ENCODE data around the gene CYB561A3. TPM values are rescaled to one million over a fixed set of nuclear protein-coding genes. Genes with fewer than 3 reads are reported as not detected.

The CYB561A3 gene
- total and polyA plus RNA-seq, 2 experiments from 2014 or later = 9.8 to 30.8 TPM

- H3K9me2 ChIP-seq (ENCODE audit: insufficient read depth) = 0 out of 2 replicates have a peak, but pooled peaks cover 3% of the 10 kb centered on the region
- no peaks in the 10 kb centered on the region for H3F3A ChIP-seq (replicated peaks; ENCODE audit: low read depth)
- Mint-ChIP-seq H3K27me3 (ENCODE audit: insufficient read depth, low read depth, poor library complexity) (peaks cover 4% of the 10 kb centered on the region), H3K9me3 (peaks cover 15% of the 10 kb centered on the region), H3K36me3 (ENCODE audit: low read depth) (peaks cover 36% of the 10 kb centered on the region), H3K4me1 (no peaks in the 10 kb centered on the region), H3K4me3 (no peak overlapping the region), H3K27ac (no peak overlapping the region)
- peaks cover 16% of the 10 kb centered on the region; the same call in 1 of the 2 replicates for H3K36me3 ChIP-seq (ENCODE audit: insufficient read depth)
- no peak overlapping the region for H3K27ac ChIP-seq (ENCODE audit: low read depth)
- no peak for TF ChIP-seq NANOG (IDR thresholded peaks at IDR 0.05; ENCODE audit: borderline replicate concordance)
- no peaks in the 10 kb centered on the region for H3K27me3 ChIP-seq (ENCODE audit: insufficient read depth)
- no peak overlapping the region for H2AFZ ChIP-seq
- no peak overlapping the region for H3K4me3 ChIP-seq
- no peak for ATAC-seq
- H3K79me2 ChIP-seq (replicated peaks; ENCODE audit: insufficient read depth) = no peaks in the 10 kb centered on the region
- no peaks in the 10 kb centered on the region for H3K4me1 ChIP-seq (ENCODE audit: insufficient read depth)
- H4K20me1 ChIP-seq (replicated peaks; ENCODE audit: insufficient read depth) = no peaks in the 10 kb centered on the region
- no peak overlapping the region for H3K4me2 ChIP-seq
- DNase-seq (ENCODE audit: low spot score) = no peak
These were observed 17.1 kb upstream of the CYB561A3 start for GRCh38 chr11:61378713-61379313.

GRCh38 chr11:61377461-61378160 is 15.9 kb upstream of the CYB561A3 start:
- Mint-ChIP-seq H3K4me3 (no peak overlapping the region), H3K36me3 (ENCODE audit: low read depth) (peaks cover 46% of the 10 kb centered on the region), H3K27ac (no peak overlapping the region), H3K4me1 (no peaks in the 10 kb centered on the region), H3K9me3 (peaks cover 25% of the 10 kb centered on the region), H3K27me3 (ENCODE audit: insufficient read depth, low read depth, poor library complexity) (peaks cover 4% of the 10 kb centered on the region)
- Histone ChIP-seq H2AFZ (no peak overlapping the region), H3K9me2 (ENCODE audit: insufficient read depth) (0 out of 2 replicates have a peak, but pooled peaks cover 3% of the 10 kb centered on the region), H3K4me3 (no peak overlapping the region), H3K27me3 (ENCODE audit: insufficient read depth) (no peaks in the 10 kb centered on the region), H3K4me2 (no peak overlapping the region), H4K20me1 (replicated peaks; ENCODE audit: insufficient read depth) (no peaks in the 10 kb centered on the region), H3K36me3 (ENCODE audit: insufficient read depth) (peaks cover 25% of the 10 kb centered on the region; the same call in 1 of the 2 replicates), H3K27ac (ENCODE audit: low read depth) (no peak overlapping the region), H3K4me1 (ENCODE audit: insufficient read depth) (no peaks in the 10 kb centered on the region), H3K79me2 (replicated peaks; ENCODE audit: insufficient read depth) (no peaks in the 10 kb centered on the region), H3F3A (replicated peaks; ENCODE audit: low read depth) (no peaks in the 10 kb centered on the region)
- TF ChIP-seq CREB1 (CRISPR knock-in tag; IDR thresholded peaks at IDR 0.05; ENCODE audit: low read depth) = no peak
- no peak for TF ChIP-seq NANOG (IDR thresholded peaks at IDR 0.05; ENCODE audit: borderline replicate concordance)
- TF ChIP-seq STAT1 (IDR thresholded peaks at IDR 0.05; ENCODE audit: unreplicated experiment) = no peak
- no peak for TF ChIP-seq ZNF331 (CRISPR knock-in tag; IDR thresholded peaks at IDR 0.05; ENCODE audit: low read depth)
- TF ChIP-seq ZNF114 (CRISPR knock-in tag; IDR thresholded peaks at IDR 0.05) = no peak
- TF ChIP-seq POLR2AphosphoS5 (IDR thresholded peaks at IDR 0.05; ENCODE audit: low read depth) = no peak
- no peak for TF ChIP-seq JUNB (IDR thresholded peaks at IDR 0.05; ENCODE audit: unreplicated experiment)
- TF ChIP-seq ZNF462 (CRISPR knock-in tag; IDR thresholded peaks at IDR 0.05) = no peak
- ATAC-seq (no peak; the same call in 2 of the 3 replicates), DNase-seq (ENCODE audit: low spot score) (no peak)

All from GM23338 (cell line).